NCI-H510A (cell line): ENCODE data around the gene CENPK.
"Not testable (repeated sequence)": the region's sequence is repeated elsewhere in the genome, so short reads cannot be mapped to it uniquely, and the experiment has no call there.

Experiments used
- DNase-seq: peaks from one replicate; lab custom pipeline; 2025; lab: John Stamatoyannopoulos, UW

CENPK gene

GRCh38 chr5:65562731-65563701 lies at the start of gene CENPK, which contains the start of gene PPWD1:
CENPK (minus strand) TSS chr5:65563168; CDS start chr5:65554907, 8,261 bp downstream.
PPWD1 (plus strand) TSS chr5:65563296; CDS start chr5:65563311, 15 bp downstream.
- DNase-seq: peak; percentile 77

DNA sequence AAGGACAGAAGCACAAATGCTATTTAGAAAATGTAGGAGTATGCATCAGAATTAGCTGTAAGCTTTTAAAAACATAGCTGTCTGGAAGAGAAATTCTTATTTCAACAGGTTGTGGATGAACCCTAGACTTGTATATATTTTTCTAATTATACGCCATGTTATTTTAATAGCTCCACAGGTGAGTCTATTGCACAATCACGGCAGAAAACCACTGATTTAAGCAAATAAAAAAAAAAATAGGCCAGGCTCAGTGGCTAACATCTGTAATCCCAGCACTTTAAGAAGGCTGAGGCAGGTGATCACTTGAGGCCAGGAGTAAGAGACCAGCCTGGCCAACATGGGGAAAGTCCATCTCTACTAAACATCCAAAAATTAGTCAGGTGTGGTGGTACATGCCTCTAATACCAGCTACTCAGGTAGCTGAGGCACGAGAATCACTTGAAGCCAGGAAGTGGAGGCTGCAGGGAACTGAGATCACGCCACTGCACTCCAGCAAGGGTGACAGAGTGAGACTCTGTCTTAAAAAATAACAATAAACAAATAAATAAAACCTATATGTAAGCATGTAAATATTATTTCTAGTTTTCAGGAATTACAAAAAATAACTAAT lies 49.4 kb upstream of the CENPK start:
- DNase-seq: no peak

- peak; percentile 72 for DNase-seq
Observed at GRCh38 chr5:65611524-65611923, 48.6 kb upstream of the CENPK start.

GRCh38 chr5:65601761-65602160 lies 38.8 kb upstream of the CENPK start:
- DNase-seq: not testable (repeated sequence)

DNA sequence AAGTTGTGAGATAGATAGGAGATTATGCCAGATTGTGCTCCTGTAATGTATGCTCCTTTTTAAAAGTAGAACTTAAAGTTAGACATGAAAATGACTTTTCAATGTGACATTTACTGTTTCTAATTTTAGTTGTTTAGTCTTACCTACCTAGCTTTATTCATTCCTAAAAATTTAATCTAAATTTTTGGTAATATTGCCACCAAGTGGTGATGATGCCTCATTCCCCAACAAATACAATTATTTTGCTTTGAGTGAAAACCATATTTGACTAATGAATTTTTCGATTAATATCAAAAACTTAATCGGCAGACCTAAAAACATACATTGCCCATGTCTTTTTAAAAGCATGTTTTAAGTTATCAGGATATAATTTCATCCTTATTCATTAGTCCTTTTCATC lies 25.7 kb upstream of the CENPK start:
- no peak for DNase-seq

DNA sequence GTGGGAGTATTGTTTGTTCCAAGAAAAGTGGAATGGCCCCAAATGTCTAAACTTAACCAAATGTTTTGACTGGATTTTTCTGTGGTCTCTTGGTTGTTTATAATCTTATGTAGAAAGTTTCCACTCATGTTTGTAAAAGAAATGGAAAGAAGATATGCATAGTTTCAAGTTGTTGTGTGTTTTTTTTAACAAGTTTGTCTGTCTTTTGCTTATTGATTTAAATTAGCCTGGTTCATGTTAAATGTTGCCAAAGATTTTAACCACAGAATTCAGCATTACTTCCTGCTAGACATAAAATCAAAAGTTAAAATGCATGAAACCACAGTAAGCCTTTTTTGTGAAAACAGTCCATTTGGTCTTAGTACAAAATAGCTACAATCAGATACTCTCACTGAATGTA lies 14.2 kb upstream of the CENPK start:
- no peak for DNase-seq

DNA sequence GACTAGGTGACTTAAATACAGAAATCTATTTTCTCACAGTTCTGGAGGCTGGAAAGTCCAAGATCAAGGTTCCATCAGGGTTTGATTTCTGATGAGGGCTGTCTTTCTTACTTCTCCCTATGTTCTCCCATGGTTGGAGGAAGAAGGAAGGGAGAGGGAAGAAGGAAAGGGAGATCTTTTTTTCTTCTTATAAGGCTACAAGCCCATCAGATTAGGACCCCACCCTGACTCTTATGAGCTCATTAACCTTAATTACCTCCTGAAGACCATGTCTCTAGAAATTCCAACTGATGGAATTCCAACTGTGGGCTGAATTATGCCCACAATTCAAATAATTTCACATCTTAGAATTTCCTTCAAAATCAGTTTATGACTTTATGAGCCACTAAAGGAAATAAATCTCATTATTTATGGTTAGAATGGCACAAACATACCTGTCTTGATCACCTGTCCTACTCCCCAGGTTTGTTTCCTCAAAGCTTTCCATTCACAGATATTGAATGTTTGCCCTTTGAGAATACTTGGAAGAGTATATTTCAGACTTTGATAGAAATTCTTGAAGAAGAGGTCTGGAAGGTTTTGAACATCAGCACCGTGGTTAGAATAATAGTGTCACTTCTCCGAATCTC lies 7.7 kb upstream of the CENPK start:
- no peak for DNase-seq

- DNase-seq: no peak
Observed at GRCh38 chr5:65566505-65566904, 3.5 kb upstream of the CENPK start.

GRCh38 chr5:65563777-65564176 lies 809 bp upstream of the CENPK start:
- no peak for DNase-seq

GRCh38 chr5:65556718-65557117 lies 6.2 kb downstream of the CENPK start:
- no peak for DNase-seq

- DNase-seq: no peak
Observed at GRCh38 chr5:65556181-65556580, 6.8 kb downstream of the CENPK start.

DNA sequence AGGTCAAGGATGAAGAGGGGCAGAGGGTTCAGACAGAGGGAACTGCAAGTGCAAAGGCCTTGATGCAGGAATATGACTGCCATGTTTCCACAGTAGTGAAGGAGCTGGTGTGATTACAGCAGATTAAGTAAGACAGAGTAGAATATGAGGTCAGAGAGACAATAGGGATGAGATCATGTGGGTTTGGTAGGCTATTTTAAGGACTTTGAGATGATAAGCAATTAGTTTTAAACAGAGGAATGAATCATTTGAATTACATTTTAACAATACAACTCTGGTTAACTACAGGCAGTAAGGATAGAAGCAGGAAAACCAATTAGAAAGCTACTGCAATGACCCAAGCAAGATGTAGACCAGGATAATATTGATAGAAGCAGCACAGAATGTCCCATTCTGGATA lies 7.7 kb downstream of the CENPK start:
- DNase-seq: no peak

DNA sequence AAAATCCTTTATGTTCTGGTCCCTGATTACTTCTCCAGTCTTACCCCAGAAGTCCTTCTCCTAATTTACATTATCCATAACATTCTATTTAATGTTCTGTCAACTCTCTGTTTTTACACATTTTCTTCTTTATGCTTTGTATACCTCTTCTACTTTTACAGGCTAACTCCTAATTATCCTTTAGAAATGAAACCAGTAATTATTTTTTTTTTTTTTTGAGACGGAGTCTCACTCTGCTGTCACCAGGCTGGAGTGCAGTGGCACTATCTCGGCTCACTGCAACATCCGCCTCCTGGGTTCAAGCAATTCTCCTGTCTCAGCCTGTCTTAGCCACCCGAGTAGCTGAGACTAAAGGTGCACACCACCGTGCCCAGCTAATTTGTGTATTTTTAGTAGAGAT lies 9.0 kb downstream of the CENPK start:
- no peak for DNase-seq

DNA sequence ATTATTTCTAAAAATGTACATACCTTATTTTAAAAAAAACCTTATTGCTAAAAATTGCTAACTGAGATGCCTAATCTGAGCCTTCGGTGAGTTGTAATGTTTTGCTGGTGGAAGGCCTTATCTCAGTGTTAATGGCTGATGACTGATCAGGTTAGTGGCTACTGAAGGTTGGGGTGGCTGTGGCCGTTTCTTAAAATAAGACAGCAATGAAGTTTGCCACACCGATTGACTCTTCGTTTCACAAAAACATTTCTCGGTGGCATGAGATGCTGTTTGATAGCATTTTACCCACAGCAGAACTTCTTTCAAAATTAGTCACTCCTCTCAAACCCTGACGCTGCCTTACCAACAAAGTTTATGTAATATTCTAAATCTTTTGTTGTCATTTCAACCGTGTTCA lies 14.7 kb downstream of the CENPK start:
- no peak for DNase-seq

GRCh38 chr5:65546141-65546540 lies 16.8 kb downstream of the CENPK start:
- no peak for DNase-seq

GRCh38 chr5:65544473-65544872 lies 18.5 kb downstream of the CENPK start:
- no peak for DNase-seq

- no peak for DNase-seq
Observed at GRCh38 chr5:65539827-65540226, 23.1 kb downstream of the CENPK start.

GRCh38 chr5:65535529-65535987 lies 27.4 kb downstream of the CENPK start:
- no peak for DNase-seq

GRCh38 chr5:65530904-65531303 lies 32.1 kb downstream of the CENPK start:
- no peak for DNase-seq

- DNase-seq: no peak
Observed at GRCh38 chr5:65525726-65526125, 37.2 kb downstream of the CENPK start.

DNA sequence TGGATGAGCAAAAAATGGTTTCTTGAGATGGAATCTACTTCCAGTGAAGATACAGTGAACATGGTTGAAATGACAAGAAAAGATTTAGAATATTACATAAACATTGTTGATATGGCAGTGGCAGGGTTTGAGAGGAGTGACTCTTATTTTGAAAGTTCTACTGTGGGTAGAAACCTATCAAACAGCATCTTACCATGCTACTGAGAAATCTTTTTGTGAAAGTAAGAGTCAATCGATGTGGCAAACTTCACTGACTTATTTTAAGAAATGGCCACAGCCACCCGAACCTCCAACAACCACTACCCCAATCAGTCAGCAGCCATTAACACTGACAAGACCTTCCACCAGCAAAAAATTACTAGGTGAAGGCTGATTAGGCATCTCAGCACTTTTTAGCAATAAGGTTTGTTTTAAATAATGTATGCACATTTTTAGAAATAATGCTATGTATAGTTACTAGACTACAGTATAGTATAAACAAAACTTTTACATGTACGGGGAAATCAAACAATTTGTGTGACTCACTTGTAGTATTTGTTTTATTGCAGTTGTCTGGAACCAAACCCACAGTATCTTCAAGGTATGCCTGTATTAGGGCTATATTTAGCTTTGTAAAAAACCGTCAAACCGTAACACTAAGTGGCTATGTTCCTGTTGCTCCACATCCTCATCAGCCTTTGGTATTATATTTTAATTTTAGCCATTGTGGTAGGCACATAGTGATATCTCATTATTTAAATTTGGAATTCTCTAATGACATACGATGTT lies 50.6 kb downstream of the CENPK start:
- DNase-seq: no peak

- DNase-seq: no peak
Observed at GRCh38 chr5:65508978-65509377, 54.0 kb downstream of the CENPK start.
